ENCODE data around the gene CAPN14.

GRCh38 chr2:31202833-31203232 lies 14.5 kb downstream of the CAPN14 start:
- no peak for TF ChIP-seq POLR2A (IDR thresholded peaks at IDR 0.05; ENCODE audit: borderline replicate concordance, extremely low read depth, insufficient read depth, insufficient read length)
- TF ChIP-seq CTCF (IDR thresholded peaks at IDR 0.05 in 2 of 3, conservative IDR thresholded peaks at IDR 0.05 in 1 of 3; ENCODE audit: borderline replicate concordance in 1 of 3, insufficient read depth in 1 of 3, low read depth in 2 of 3, low read length in 2 of 3): no peak
- no peak for TF ChIP-seq EZH2 (IDR thresholded peaks at IDR 0.05)
- no peak for TF ChIP-seq EGR1 (IDR thresholded peaks at IDR 0.05; ENCODE audit: low read depth)
